HepG2 (cell line): ENCODE measurements around the gene WDCP. TPM values are rescaled to one million over a fixed set of nuclear protein-coding genes. Genes with fewer than 3 reads are reported as not detected.

Experiments used
- ATAC-seq: fragments of 200-7000 bp; cut with Tn5 transposase; 3 replicates; pipeline ENCODE4 v1.9.1; 2020; ENCODE audit warnings: mild to moderate bottlenecking, moderate library complexity
- BruUV-seq: library from RNA; stranded (reverse); fragments of 400-500 nt; replicated peaks from 2 replicates; lab custom pipeline; 2021; lab: Mats Ljungman, UMichigan
- CTCF ChIA-PET: fragments of 300-600 bp; formaldehyde crosslinking; extraction: SDS; loops from one replicate; lab custom pipeline; 2021; ENCODE audit warnings: low total read pairs, inconsistent platforms, low intra/inter-chr PET ratio; lab: Yijun Ruan, JAX
- POLR2A ChIA-PET: fragments of 350-600 bp; sonication (Branson Sonifier 250); formaldehyde crosslinking; loops from one replicate; lab custom pipeline; 2020; ENCODE audit warnings: antibody characterized with exemption, inconsistent platforms; lab: Yijun Ruan, JAX
- DNase-seq: peaks from one replicate; pipeline ENCODE4 v3.0.0-alpha.2; 2015; ENCODE audit warnings: low spot score
- FAIRE-seq: peaks from 3 replicates; lab custom pipeline; 2011; peaks lifted over from hg19 to GRCh38; lab: Jason Lieb, UNC
- H2AFZ ChIP-seq: one replicate; pipeline ENCODE4 v1.6.1; 2011; ENCODE audit warnings: low read length, inconsistent platforms
- H3K27ac ChIP-seq: fragments of 300-600 bp; 3 replicates; pipeline ENCODE4 v1.8.0; 2011; ENCODE audit warnings: mixed run types, mild to moderate bottlenecking, mixed read lengths, low read length, inconsistent platforms; ENCODE audit not compliant: insufficient read depth; ENCODE audit errors: extremely low read length
- H3K27me3 ChIP-seq, 2 experiments: fragments of 200-600 bp in 1 of 2; 2 replicates in 1 of 2; 3 replicates in 1 of 2; pipeline versions ENCODE4 v1.6.0 to v1.8.0; 2011; ENCODE audit warnings: low read length in 2 of 2, mild to moderate bottlenecking in 2 of 2, moderate library complexity in 2 of 2, inconsistent platforms in 1 of 2; ENCODE audit not compliant: insufficient read depth in 2 of 2, control insufficient read depth in 1 of 2
- H3K36me3 ChIP-seq, 2 experiments: fragments of 200-600 bp in 1 of 2; replicated peaks in 1 of 2; 2 replicates in 1 of 2; 3 replicates in 1 of 2; pipeline versions ENCODE4 v1.5.1 to v1.8.0; 2011; ENCODE audit warnings: low read length in 2 of 2, inconsistent platforms in 1 of 2; ENCODE audit not compliant: insufficient read depth in 2 of 2, control insufficient read depth in 1 of 2
- H3K4me1 ChIP-seq: 2 replicates; pipeline ENCODE4 v1.5.1; 2012; ENCODE audit warnings: low read length, inconsistent platforms; ENCODE audit not compliant: insufficient read depth
- H3K4me2 ChIP-seq: 2 replicates; pipeline ENCODE4 v1.6.0; 2011; ENCODE audit warnings: low read depth, low read length, inconsistent platforms
- H3K4me3 ChIP-seq, 3 experiments: fragments of 200-600 bp in 1 of 3; sonication (generic), shearing (Covaris generic) in 1 of 3; replicated peaks in 1 of 3; 2 replicates each; pipeline ENCODE4 v1.5.1; 2011 to 2016; ENCODE audit warnings: low read length in 3 of 3, inconsistent platforms in 2 of 3, low read depth in 2 of 3, mild to moderate bottlenecking in 2 of 3, control low read depth in 1 of 3, mixed read lengths in 1 of 3; ENCODE audit not compliant: insufficient read depth in 1 of 3
- H3K79me2 ChIP-seq: one replicate; pipeline ENCODE4 v1.6.1; 2011; ENCODE audit warnings: low read length, inconsistent platforms; ENCODE audit not compliant: insufficient read depth
- H3K9ac ChIP-seq: 2 replicates; pipeline ENCODE4 v1.6.0; 2011; ENCODE audit warnings: mild to moderate bottlenecking, low read depth, low read length, inconsistent platforms; ENCODE audit not compliant: insufficient read depth
- H3K9me3 ChIP-seq: 2 replicates; pipeline ENCODE4 v1.5.1; 2012; ENCODE audit warnings: mild to moderate bottlenecking, low read length
- H4K20me1 ChIP-seq: 2 replicates; pipeline ENCODE4 v1.6.0; 2011; ENCODE audit warnings: inconsistent platforms, mild to moderate bottlenecking, low read length, moderate library complexity; ENCODE audit not compliant: insufficient read depth
- BORCS8-MEF2B ChIP-seq: sonication (generic); formaldehyde crosslinking; IDR thresholded peaks from 2 replicates; pipeline ENCODE4 v1.8.0; 2022; ENCODE audit warnings: mild to moderate bottlenecking, missing genetic modification reagents
- EED ChIP-seq: sonication (generic); formaldehyde crosslinking; IDR thresholded peaks from 2 replicates; pipeline ENCODE4 v1.5.0; 2020; ENCODE audit warnings: mild to moderate bottlenecking, missing genetic modification reagents
- GATAD1 ChIP-seq: IDR thresholded peaks from 2 replicates; pipeline ENCODE4 v1.6.1; 2016; ENCODE audit warnings: missing genetic modification reagents, missing compliant biosample characterization
- GLI4 ChIP-seq: sonication (generic); formaldehyde crosslinking; IDR thresholded peaks from 2 replicates; pipeline ENCODE4 v1.5.1; 2020; ENCODE audit warnings: missing genetic modification reagents, mild to moderate bottlenecking, moderate library complexity, borderline replicate concordance
- HNRNPLL ChIP-seq: fragments of 200-400 bp; formaldehyde crosslinking; IDR thresholded peaks from 2 replicates; pipeline ENCODE4 v1.6.1; 2017; ENCODE audit warnings: mild to moderate bottlenecking, low read depth, low read length; ENCODE audit not compliant: poor library complexity, severe bottlenecking
- IRF9 ChIP-seq: sonication (generic); formaldehyde crosslinking; IDR thresholded peaks from 2 replicates; pipeline ENCODE4 v1.8.0; 2022; ENCODE audit warnings: missing genetic modification reagents, mild to moderate bottlenecking, borderline replicate concordance
- KAT2B ChIP-seq: fragments of 150-350 bp; IDR thresholded peaks from 2 replicates; pipeline ENCODE4 v1.6.1; 2014; ENCODE audit warnings: low read depth, low read length, borderline replicate concordance
- MAFG ChIP-seq: sonication (generic); formaldehyde crosslinking; IDR thresholded peaks from 2 replicates; pipeline ENCODE4 v1.5.1; 2020; ENCODE audit warnings: mild to moderate bottlenecking, missing genetic modification reagents
- TMF1 ChIP-seq: sonication (generic); formaldehyde crosslinking; IDR thresholded peaks from 2 replicates; pipeline ENCODE4 v1.8.1; 2022; ENCODE audit warnings: low read depth, missing genetic modification reagents
- TP53 ChIP-seq: sonication (generic); formaldehyde crosslinking; conservative IDR thresholded peaks from 2 replicates; pipeline ENCODE4 v1.4.0; 2020; ENCODE audit warnings: missing genetic modification reagents
- ZBTB3 ChIP-seq: sonication (generic); formaldehyde crosslinking; IDR thresholded peaks from 2 replicates; pipeline ENCODE4 v1.4.0; 2020; ENCODE audit warnings: low read depth, mild to moderate bottlenecking, moderate library complexity, missing genetic modification reagents, borderline replicate concordance
- ZNF547 ChIP-seq: sonication (generic); formaldehyde crosslinking; IDR thresholded peaks from 2 replicates; pipeline ENCODE4 v1.5.1; 2020; ENCODE audit warnings: mild to moderate bottlenecking, missing genetic modification reagents
- WGBS: methylation state at CpG from one replicate; pipeline ENCODE4 v1.1.6; 2017; ENCODE audit warnings: low lambda C conversion rate; 5-methylcytosine and 5-hydroxymethylcytosine counted together
- in situ Hi-C: cut with HindIII; loops from 2 replicates; pipeline ENCODE4 v1.10.0; 2017; ENCODE audit warnings: low pct_unique_long_range_greater_than_20kb; ENCODE audit not compliant: extremely low pct_ligation_motif_present
- intact Hi-C: fragments of 100-400 bp; cut with micrococcal nuclease; formaldehyde crosslinking; loops from one replicate; pipeline ENCODE4 v1.10.0; 2022; ENCODE audit not compliant: unreplicated experiment
- polyA plus RNA-seq, 8 experiments: library from polyadenylated mRNA; depleted of rRNA in 3 of 8; stranded (reverse) in 7 of 8; unstranded in 1 of 8; fragments of >200 nt; fragmentation: Illumina TruSeq in 4 of 8; extraction: Trizol in 4 of 8; gene quantifications; 2 replicates each; pipeline versions ENCODE4 v1.2.1 to v1.2.3, GENCODE V29; 2011 to 2016; ENCODE audit warnings: low read depth in 4 of 8, missing spikeins in 1 of 8, mixed read lengths in 1 of 8; ENCODE audit not compliant: insufficient read depth in 1 of 8
- total RNA-seq, 5 experiments: library from RNA; depleted of rRNA; stranded (reverse); fragments of >200 nt; fragmentation: Illumina TruSeq; extraction: Trizol; gene quantifications; 2 replicates each; pipeline ENCODE4 v1.2.3, GENCODE V29; 2016; ENCODE audit warnings: low read depth in 1 of 5
- TF ChIP-seq, protein P1 (sequence below): sonication (generic); formaldehyde crosslinking; IDR thresholded peaks from 2 replicates; pipeline ENCODE4 v1.4.0; 2020; ENCODE audit warnings: mild to moderate bottlenecking, missing genetic modification reagents
- TF ChIP-seq, protein P2 (sequence below): sonication (generic); formaldehyde crosslinking; IDR thresholded peaks from 2 replicates; pipeline ENCODE4 v1.8.1; 2023; ENCODE audit warnings: mild to moderate bottlenecking, missing genetic modification reagents
- TF ChIP-seq, protein P3 (sequence below): sonication (generic); formaldehyde crosslinking; IDR thresholded peaks from 2 replicates; pipeline ENCODE4 v1.8.1; 2023; ENCODE audit warnings: missing genetic modification reagents, mild to moderate bottlenecking, borderline replicate concordance
- TF ChIP-seq, protein P4 (sequence below): sonication (generic); formaldehyde crosslinking; IDR thresholded peaks from 2 replicates; pipeline ENCODE4 v1.9.0; 2021; ENCODE audit warnings: missing genetic modification reagents, borderline replicate concordance

Gene WDCP
- total and polyA plus RNA-seq, 2 of the 13 experiments (the other 11 are each of a cell fraction or from before 2014, with no cell fraction given) = 17.4 to 22.6 TPM

DNA sequence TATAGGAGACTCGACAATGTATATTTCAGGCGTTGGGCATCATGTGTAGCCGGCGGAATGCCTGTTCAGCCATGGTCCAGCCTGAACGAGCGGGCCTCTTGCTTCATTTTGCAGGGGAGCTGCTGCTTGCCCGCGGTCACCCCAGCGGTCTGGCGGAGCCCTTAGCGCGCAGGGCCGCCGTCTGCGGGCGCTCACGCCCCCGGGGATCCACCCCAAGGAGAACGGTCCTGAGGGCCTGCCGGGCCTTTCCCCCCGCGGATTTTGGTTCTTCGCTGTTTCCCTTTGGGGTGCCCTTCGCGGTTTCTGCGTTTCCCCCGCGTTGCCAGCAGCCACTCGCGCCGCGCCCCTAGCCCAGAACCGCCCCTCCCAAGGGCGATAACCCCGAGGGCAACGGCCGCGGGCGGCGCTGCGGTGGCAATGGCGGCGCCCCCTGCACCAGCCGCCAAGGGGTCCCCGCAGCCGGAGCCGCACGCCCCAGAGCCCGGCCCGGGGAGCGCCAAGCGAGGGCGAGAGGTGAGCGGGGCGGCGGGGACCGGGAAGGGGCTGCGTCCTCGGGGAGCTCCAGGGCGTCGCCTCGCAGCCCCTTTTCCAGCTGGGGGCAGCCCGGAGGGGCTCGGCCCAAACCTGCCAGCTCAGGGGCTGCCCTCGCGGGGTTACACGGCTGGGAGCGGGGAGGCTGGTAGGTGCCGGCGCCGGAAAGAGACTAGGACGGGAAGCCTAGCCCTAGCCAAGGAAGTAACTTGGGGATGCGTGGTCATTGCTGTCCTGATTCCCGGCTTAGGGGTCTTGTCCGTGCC is 37.3 kb downstream of the WDCP start, which contains the start of gene MFSD2B:
TSS of gene MFSD2B (plus strand) at position 406 of the 797 bp plus-strand sequence. CDS start at position 418, 12 bp downstream.
- FAIRE-seq = no peak
- in situ Hi-C loops = no loop called here
- BruUV-seq = no TSS peak
- no peaks in the 10 kb centered on the region for H3K9me3 ChIP-seq
- ChIA-PET CTCF (interaction anchor here (0.7 kb wide), 1 partner anchor 168 kb away, joined by 3 read pairs; no protein-coding TSS in a partner anchor), POLR2A (interaction anchor here (2.3 kb wide), 1 partner anchor 38 kb away, joined by 7 read pairs; the partner anchor contains the start of gene WDCP)
- no peaks in the 10 kb centered on the region for H3K36me3 ChIP-seq
- no peaks in the 10 kb centered on the region for H3K79me2 ChIP-seq
- peak; percentile 54 for ATAC-seq
- H3K4me1 ChIP-seq = peaks cover 36% of the 10 kb centered on the region
- H3K27ac ChIP-seq = no peak within 1 kb of the TSS
- 75% methylated on average over 72 of the region's 75 CpGs for WGBS
- H3K9ac ChIP-seq = peak within 1 kb of the TSS; percentile 3; the same call in 1 of the 2 replicates
- DNase-seq = no peak
- H3K4me3 ChIP-seq = peak within 1 kb of the TSS in 2 of 3 experiments; percentile 14 to 51; a peak in 2 of 6 replicates
- H3K27me3 ChIP-seq = no peaks in the 10 kb centered on the region
- peak within 1 kb of the TSS; percentile 73 for H3K4me2 ChIP-seq
- intact Hi-C loops = no loop called here
- H2AFZ ChIP-seq = no peak within 1 kb of the TSS
- no peaks in the 10 kb centered on the region for H4K20me1 ChIP-seq
- TF ChIP-seq, protein P1, sequence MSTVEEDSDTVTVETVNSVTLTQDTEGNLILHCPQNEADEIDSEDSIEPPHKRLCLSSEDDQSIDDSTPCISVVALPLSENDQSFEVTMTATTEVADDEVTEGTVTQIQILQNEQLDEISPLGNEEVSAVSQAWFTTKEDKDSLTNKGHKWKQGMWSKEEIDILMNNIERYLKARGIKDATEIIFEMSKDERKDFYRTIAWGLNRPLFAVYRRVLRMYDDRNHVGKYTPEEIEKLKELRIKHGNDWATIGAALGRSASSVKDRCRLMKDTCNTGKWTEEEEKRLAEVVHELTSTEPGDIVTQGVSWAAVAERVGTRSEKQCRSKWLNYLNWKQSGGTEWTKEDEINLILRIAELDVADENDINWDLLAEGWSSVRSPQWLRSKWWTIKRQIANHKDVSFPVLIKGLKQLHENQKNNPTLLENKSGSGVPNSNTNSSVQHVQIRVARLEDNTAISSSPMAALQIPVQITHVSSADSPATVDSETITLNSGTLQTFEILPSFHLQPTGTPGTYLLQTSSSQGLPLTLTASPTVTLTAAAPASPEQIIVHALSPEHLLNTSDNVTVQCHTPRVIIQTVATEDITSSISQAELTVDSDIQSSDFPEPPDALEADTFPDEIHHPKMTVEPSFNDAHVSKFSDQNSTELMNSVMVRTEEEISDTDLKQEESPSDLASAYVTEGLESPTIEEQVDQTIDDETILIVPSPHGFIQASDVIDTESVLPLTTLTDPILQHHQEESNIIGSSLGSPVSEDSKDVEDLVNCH (CRISPR knock-in tag) = no peak
- no peak for TF ChIP-seq KAT2B
- no peak for TF ChIP-seq EED (CRISPR knock-in tag)
- TF ChIP-seq, protein P2, sequence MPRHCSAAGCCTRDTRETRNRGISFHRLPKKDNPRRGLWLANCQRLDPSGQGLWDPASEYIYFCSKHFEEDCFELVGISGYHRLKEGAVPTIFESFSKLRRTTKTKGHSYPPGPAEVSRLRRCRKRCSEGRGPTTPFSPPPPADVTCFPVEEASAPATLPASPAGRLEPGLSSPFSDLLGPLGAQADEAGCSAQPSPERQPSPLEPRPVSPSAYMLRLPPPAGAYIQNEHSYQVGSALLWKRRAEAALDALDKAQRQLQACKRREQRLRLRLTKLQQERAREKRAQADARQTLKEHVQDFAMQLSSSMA (CRISPR knock-in tag) = no peak
- TF ChIP-seq GATAD1 (CRISPR knock-in tag) = no peak
- TF ChIP-seq, protein P3, sequence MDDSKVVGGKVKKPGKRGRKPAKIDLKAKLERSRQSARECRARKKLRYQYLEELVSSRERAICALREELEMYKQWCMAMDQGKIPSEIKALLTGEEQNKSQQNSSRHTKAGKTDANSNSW (CRISPR knock-in tag) = no peak
- no peak for TF ChIP-seq MAFG (CRISPR knock-in tag)
- no peak for TF ChIP-seq GLI4
- peak; percentile 61 for TF ChIP-seq HNRNPLL
- no peak for TF ChIP-seq BORCS8-MEF2B
- TF ChIP-seq IRF9 (CRISPR knock-in tag) = no peak
- TF ChIP-seq ZNF547 (CRISPR knock-in tag) = no peak
- TF ChIP-seq TP53 (CRISPR knock-in tag) = no peak
- 0 out of 2 replicates have a peak, but pooled peaks have one; percentile 39 for TF ChIP-seq TMF1 (CRISPR knock-in tag)
- TF ChIP-seq, protein P4, sequence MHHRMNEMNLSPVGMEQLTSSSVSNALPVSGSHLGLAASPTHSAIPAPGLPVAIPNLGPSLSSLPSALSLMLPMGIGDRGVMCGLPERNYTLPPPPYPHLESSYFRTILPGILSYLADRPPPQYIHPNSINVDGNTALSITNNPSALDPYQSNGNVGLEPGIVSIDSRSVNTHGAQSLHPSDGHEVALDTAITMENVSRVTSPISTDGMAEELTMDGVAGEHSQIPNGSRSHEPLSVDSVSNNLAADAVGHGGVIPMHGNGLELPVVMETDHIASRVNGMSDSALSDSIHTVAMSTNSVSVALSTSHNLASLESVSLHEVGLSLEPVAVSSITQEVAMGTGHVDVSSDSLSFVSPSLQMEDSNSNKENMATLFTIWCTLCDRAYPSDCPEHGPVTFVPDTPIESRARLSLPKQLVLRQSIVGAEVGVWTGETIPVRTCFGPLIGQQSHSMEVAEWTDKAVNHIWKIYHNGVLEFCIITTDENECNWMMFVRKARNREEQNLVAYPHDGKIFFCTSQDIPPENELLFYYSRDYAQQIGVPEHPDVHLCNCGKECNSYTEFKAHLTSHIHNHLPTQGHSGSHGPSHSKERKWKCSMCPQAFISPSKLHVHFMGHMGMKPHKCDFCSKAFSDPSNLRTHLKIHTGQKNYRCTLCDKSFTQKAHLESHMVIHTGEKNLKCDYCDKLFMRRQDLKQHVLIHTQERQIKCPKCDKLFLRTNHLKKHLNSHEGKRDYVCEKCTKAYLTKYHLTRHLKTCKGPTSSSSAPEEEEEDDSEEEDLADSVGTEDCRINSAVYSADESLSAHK (CRISPR knock-in tag) = no peak
- no peak for TF ChIP-seq ZBTB3 (CRISPR knock-in tag)
